Neural progenitor cell (in vitro differentiated cells): ENCODE data around the gene FAAP100.

Experiments
- CTCF ChIP-seq: fragments of 200-600 bp; sonication (generic); IDR thresholded peaks from 2 replicates; pipeline ENCODE4 v1.5.1; 2017; ENCODE audit warnings: antibody characterized with exemption, mild to moderate bottlenecking
- EZH2 ChIP-seq: fragments of 200-600 bp; sonication (generic); IDR thresholded peaks from 2 replicates; pipeline ENCODE4 v1.6.1; 2017; ENCODE audit warnings: antibody characterized with exemption, mild to moderate bottlenecking, moderate library complexity

GRCh38 chr17:81570964-81571363, 18.8 kb upstream of the FAAP100 start:
- TF ChIP-seq CTCF = no peak
- no peak for TF ChIP-seq EZH2
